ENCODE results near the gene FLOT2.

FLOT2 gene

DNA sequence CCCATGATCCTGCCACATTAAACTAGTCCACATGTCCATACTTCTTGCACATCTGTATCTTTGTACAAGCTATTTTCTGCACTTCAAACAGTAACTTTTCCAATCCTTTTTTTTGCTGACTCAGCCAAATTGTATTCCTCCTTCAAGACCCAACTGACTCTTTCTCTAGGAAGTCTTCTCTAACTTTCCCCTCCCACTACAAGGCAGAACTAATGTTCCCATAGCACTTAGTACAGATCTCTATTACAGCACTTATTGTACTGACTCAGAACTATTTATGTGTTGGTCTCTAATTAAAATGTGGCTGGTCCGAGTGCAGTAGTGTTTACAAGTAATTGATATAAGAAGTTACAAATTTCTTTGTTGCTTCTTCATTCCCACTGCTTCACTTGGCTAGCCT, 63.1 kb downstream of the FLOT2 start:
- Histone ChIP-seq H3K36me3 (ENCODE audit: control insufficient read depth, insufficient read depth, low read length, severe bottlenecking) (peaks cover 24% of the 10 kb centered on the region), H3K4me1 (ENCODE audit: control insufficient read depth, insufficient read depth, low read length) (peaks cover 2% of the 10 kb centered on the region), H3K27me3 (replicated peaks; ENCODE audit: control insufficient read depth, insufficient read depth, low read length) (no peaks in the 10 kb centered on the region), H3K9me3 (ENCODE audit: control insufficient read depth, low read length) (no peaks in the 10 kb centered on the region), H3K9ac (ENCODE audit: low read length) (no peak overlapping the region), H3K4me3 (ENCODE audit: low read length) (no peak overlapping the region)
- no peak for DNase-seq (ENCODE audit: low read depth)

All from adipocyte (in vitro differentiated cells).